NCI-H2196 treated with DMSO at 0.1 percent for 48 hours (cell line): ENCODE results near the gene PLPPR3.

ENCODE experiments used
- DNase-seq: peaks from one replicate; lab custom pipeline; 2025; ENCODE audit not compliant: unreplicated experiment; lab: John Stamatoyannopoulos, UW

Gene PLPPR3

GRCh38 chr19:810077-810855 is 11.5 kb downstream of the PLPPR3 start:
- no peak for DNase-seq

GRCh38 chr19:808423-808775 is 13.4 kb downstream of the PLPPR3 start:
- DNase-seq: no peak

- no peak for DNase-seq
Measured at GRCh38 chr19:807627-808422, 13.9 kb downstream of the PLPPR3 start.

GRCh38 chr19:806815-807421 is 14.8 kb downstream of the PLPPR3 start:
- DNase-seq: no peak

- DNase-seq: no peak
Measured at GRCh38 chr19:805600-806550, 15.9 kb downstream of the PLPPR3 start.

- DNase-seq: no peak
Measured at GRCh38 chr19:805166-805551, 16.6 kb downstream of the PLPPR3 start.

GRCh38 chr19:804419-805165 is 17.2 kb downstream of the PLPPR3 start:
- DNase-seq: no peak

- DNase-seq: no peak
Measured at GRCh38 chr19:803686-804418, 17.9 kb downstream of the PLPPR3 start.

- no peak for DNase-seq
Measured at GRCh38 chr19:803099-803561, 18.6 kb downstream of the PLPPR3 start.

GRCh38 chr19:802498-803098 is 19.2 kb downstream of the PLPPR3 start:
- DNase-seq: peak; percentile 56

GRCh38 chr19:801861-802497 is 19.8 kb downstream of the PLPPR3 start:
- no peak for DNase-seq

GRCh38 chr19:801030-801860 is 20.5 kb downstream of the PLPPR3 start:
- DNase-seq: peak; percentile 68

GRCh38 chr19:800360-801029 is 21.3 kb downstream of the PLPPR3 start:
- DNase-seq: no peak

- no peak for DNase-seq
Measured at GRCh38 chr19:799076-799881, 22.5 kb downstream of the PLPPR3 start.

- no peak for DNase-seq
Measured at GRCh38 chr19:798415-799075, 23.2 kb downstream of the PLPPR3 start.
